NK-92 treated with Interleukin-12 subunit alpha and Interleukin-12 subunit beta, amount 100 ng/mL, for 24 hours (cell line): Measurements from ENCODE around the gene PLPP3.

Experiments
- DNase-seq: peaks from one replicate; lab custom pipeline; 2025; lab: John Stamatoyannopoulos, UW

Gene PLPP3

DNA sequence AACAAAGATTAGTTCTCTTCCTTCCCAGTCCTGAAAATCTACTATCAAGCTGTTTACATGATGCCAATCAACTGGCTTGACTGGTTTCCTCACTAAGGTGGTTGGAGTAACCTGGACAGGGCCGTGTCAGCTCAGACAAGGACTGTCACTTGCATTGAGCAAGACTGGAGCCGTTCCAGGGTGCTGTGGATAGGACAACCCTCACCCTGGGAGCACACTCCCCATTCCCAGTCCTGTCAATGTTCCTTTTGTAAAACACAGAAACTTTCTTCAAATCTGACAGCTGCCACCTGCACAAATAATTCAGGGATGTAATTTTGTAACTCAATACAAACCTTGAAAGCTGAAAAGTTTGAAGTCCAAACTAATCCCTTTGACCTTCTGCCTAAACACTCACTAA lies 31.4 kb downstream of the PLPP3 start:
- no peak for DNase-seq

GRCh38 chr1:56547473-56547872 lies 31.9 kb downstream of the PLPP3 start:
- DNase-seq, result no peak

DNA sequence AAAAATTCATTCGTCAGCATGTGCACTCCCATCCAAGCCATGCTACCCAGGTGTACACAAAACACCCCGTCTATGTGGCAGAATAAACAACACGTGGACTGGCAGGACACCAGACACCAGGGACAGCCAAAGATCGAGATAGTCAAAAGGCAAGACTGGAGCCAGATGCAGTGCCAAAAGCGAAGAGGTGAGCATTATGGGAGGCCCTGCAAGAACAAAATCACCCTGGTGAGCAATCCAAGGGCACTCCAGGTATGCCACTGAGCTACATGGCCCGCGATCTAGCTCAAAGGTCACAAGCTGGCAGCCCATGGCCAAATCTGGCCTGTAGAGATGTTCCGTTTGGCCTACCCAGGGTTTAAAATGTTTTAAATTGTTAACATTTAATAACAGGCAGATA lies 33.7 kb downstream of the PLPP3 start:
- no peak for DNase-seq

- DNase-seq, result no peak
These were observed 35.4 kb downstream of the PLPP3 start for GRCh38 chr1:56543783-56544612.

DNA sequence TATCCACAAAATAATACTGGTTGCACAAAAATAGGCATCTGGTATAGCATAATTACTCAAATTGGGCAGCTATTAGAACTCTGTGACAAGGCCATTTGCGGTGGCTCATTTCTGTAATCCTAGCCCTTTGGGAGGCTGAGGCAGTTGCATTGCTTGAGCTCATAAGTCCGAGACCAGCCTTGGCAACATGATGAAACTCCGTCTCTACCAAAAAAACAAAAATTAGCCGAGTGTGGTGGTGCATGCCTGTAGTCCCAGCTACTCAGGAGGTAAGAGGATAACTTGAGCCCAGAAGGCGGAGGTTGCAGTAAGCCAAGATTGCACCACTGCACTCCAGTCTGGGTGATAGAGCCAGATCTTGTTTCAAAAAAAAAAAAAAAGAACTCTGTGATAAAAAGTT lies 36.7 kb downstream of the PLPP3 start:
- no peak for DNase-seq

GRCh38 chr1:56541408-56541807 lies 38.0 kb downstream of the PLPP3 start:
- DNase-seq, result no peak

- DNase-seq, result no peak
These were observed 38.9 kb downstream of the PLPP3 start for GRCh38 chr1:56540467-56540866.

DNA sequence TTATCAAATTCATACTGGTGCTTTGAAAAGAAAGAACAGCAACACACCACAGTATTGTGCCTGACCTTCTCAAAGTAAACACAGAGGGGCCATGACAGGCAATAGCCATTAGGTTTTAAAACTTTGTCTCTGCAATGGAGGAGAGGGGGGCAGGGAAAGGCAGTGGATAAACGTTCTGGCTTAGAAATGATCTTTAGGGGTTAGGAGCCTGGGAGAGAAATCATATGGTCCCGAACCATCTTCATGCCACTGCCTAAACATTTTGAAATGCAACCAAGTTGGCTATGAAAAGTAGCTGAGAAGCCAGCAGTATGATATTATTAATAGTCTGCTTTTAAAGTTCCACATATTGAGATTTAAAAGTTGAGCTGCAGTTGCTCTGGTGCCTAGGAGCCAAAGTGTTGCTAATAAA lies 39.8 kb downstream of the PLPP3 start:
- no peak for DNase-seq

DNA sequence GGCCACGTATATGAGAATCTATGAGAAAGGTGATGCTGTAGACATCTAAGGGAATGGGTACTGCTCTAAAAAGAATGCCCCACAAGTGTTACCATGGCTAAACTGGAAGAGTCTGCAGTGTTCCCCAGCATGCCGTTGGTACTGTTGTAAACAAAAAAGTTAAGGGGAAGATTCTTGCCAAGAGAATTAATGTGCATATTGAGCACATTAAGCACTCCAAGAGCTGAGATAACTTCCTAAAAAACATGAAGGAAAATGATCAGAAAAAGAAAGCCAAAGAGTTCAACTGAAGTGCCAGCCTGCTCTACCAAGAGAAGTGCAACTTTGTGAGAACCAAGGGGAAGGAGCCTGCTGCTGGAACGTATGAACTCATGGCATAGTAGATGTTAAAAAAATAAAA lies 40.8 kb downstream of the PLPP3 start:
- DNase-seq, result no peak

DNA sequence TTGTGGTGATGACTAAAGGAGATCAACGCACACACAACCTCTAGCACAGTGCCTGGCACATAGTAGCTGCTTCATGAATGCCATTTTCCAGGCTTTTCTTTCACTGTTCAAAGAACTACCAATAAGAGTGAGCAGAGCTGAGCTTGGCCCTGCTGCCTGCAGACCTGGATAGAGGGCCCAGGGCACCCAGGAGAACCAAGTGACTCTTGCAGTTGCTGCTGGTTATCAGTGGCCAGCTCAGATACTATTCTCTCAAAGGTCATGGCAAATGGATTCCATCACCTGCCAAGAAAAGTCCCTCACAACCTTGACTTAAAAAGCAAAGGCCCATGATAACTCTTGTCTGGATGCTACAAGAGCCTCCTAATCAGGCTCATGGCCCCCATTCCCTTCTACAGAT lies 41.7 kb downstream of the PLPP3 start:
- DNase-seq, result no peak

- DNase-seq, result no peak
These were observed 43.4 kb downstream of the PLPP3 start for GRCh38 chr1:56535939-56536338.

DNA sequence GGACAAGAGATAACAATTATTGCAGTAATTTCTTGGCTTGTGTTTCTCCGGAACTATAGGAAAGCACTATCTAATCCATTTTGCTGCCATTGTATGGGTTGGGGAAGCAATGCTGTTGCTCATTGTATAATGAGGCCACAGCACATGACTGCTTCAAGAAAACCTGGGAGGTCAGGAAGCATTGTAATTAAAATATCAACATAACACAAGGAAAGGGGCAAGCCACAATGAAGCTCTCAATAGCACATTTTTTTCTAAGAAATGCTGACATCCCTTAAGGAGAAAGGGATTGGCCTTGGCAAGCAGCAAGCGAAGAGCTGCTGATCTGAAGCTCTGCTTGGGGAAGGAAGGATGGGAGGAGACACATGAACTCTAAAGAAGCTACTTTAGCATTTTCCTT lies 44.0 kb downstream of the PLPP3 start:
- no peak for DNase-seq

- no peak for DNase-seq
These were observed 45.2 kb downstream of the PLPP3 start for GRCh38 chr1:56534130-56534651.

GRCh38 chr1:56533621-56534020 lies 45.7 kb downstream of the PLPP3 start:
- DNase-seq, result no peak

DNA sequence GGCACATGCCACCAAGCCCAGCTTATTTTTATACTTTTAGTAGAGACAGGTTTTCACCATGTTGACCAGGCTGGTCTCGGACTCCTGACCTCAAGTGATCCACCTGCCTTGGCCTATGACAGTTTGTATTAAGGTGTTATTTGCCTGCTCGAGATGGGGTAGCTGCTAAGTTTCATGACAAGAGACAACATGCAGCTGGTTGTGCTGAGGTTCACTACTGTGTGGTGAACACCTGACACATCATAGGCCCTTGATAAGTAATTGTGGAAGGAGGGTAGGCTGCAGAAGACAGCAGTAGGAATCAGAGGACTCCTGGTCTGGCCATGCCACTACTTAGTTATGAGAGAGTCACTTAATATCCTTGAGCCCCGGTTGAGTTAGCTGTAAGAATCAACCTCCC lies 46.2 kb downstream of the PLPP3 start:
- no peak for DNase-seq

DNA sequence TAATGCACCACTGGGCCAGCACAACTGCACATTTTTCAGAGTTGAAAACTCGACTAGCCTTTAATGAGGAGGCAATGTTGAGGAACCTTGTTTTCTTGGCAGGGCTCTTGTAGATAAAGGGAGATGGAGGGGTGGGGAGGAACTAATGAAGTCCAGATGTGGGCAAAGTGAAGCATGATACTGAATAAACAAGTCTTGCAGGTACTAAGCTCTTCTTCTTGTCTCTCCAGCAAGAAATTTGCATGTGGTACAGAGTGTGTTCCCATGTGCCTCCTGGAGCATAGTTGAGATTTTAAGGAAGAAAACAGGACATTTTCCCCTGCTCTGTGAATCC lies 47.0 kb downstream of the PLPP3 start:
- no peak for DNase-seq

DNA sequence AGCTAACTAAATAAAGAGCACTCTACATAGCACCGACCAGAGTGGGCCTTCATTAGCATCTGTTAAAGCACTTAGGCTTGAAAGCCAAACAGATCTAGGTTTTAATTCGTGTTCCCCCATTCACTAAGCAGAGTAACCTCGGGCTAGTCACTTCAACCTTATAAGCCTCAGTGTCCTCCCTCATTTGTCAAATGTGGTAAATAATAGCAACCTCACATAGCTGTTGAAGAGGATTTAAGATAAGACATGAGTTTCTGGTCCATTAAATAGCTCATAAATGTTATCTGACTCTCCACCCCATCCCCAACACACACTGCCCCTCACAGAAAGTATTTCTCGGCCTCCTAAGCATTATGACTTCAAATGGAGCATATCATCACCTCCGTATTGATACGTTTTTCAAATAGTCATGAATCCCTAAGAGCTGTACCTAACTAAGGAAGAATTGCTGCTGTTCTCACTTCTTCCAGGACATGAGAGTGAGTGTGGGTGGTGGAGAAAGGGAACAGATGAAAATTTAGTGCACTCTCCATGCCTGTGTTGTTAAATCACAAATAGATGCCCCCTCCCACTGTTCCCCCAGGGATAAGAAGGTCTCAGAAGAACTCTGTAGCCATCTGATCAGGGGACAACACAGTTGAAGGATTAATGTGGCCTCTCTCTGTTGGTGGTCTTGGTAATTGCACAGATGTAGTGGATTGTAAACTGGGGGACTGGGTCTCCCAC lies 47.6 kb downstream of the PLPP3 start:
- DNase-seq, result no peak

GRCh38 chr1:56529801-56530200 lies 49.6 kb downstream of the PLPP3 start:
- no peak for DNase-seq

DNA sequence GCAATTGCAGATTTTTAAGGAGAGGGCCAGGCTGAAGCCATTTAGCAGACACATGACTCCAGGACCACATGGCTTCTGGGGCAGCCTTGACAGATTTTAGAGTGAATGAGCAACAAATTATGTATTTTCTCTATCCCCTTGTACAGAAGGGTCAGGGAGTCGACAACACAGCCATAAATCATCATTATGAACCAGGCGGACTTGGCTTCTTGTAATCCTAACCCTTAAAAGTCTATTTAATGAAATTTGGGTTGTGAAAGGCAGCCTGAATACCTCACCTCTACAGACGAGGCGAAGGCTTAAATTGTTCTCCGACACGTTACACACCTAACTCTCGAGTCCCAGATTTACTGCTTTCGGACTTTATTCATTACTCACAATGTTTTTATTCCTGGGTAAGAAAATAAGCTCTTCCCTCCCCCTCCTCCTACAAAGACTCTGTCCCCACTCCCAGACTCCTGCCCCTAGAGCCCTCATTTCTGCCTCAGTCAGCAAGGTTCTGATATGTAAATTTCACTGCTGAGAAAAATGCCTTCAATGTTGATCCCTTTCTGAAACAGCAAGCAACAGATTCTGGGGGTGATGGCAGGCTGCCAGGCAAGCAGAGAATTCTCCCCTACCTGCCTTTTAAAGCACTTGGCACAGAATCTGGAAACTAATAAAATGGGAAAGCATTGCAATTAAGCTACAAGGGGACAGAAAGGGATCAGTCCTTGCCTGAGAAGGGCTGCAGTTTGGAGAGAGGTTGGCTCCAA lies 51.6 kb downstream of the PLPP3 start:
- DNase-seq, result no peak

GRCh38 chr1:56526571-56527174 lies 52.7 kb downstream of the PLPP3 start:
- DNase-seq, result no peak

DNA sequence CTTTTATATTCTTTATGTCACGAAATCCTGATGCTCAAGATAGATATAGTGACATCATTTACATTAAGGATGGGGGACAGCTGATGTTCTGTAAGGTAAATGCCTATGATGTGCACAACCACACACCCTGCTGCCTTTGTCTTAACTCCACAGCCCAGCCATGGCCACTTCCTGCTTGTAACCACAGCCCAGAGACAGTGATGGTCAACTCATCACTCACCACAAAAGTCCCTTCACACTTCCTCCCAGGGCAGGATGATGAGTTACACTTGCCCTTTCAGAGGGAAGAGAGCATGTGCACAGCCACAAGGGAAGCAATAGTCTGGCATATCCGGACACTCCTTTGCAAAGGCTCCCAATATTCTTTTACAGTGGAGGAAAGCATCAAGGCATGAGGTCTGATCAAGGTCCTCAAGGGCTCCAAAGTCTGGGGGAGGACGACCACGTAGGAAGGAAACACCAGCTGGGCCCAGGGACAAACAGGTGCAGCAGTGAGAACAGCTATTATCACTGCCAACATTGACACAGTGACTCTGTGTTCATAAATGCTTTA lies 53.8 kb downstream of the PLPP3 start:
- DNase-seq, result peak; percentile 48

- no peak for DNase-seq
These were observed 55.1 kb downstream of the PLPP3 start for GRCh38 chr1:56524263-56524662.
